Erythroblast (primary cell): ENCODE data around the gene APOO.

ENCODE experiments used
- DNase-seq, 2 experiments: peaks; one replicate each; lab custom pipeline; 2025; lab: John Stamatoyannopoulos, UW
- GATA1 ChIP-seq: IDR thresholded peaks from 2 replicates; pipeline ENCODE4 v1.6.1; 2011; ENCODE audit warnings: low read depth, mild to moderate bottlenecking, control low read depth, low read length, moderate library complexity
- POLR2A ChIP-seq: IDR thresholded peaks from 2 replicates; pipeline ENCODE4 v1.6.1; 2011; ENCODE audit warnings: mild to moderate bottlenecking, low read length

The APOO gene

DNA sequence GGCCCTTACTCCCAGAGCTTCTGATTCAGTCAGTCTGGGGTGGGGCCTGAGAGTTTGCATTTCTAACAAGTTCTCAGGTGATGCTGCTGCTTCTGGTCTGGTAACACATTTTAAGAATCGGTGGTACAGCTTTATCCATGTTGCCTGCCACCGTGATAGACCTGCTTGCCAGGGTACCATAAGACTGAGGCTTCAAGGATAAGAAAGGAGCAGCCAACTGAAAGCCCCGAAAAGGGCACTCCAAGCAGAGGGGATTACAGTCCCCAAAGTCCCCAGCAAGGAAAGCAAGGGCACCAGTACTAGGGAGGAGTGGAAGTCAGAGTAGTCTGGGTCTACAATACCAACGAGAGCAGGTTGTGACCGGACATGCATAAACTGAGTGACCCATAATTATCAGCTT lies 49.8 kb downstream of the APOO start:
- no peak for TF ChIP-seq POLR2A
- no peak for TF ChIP-seq GATA1

DNA sequence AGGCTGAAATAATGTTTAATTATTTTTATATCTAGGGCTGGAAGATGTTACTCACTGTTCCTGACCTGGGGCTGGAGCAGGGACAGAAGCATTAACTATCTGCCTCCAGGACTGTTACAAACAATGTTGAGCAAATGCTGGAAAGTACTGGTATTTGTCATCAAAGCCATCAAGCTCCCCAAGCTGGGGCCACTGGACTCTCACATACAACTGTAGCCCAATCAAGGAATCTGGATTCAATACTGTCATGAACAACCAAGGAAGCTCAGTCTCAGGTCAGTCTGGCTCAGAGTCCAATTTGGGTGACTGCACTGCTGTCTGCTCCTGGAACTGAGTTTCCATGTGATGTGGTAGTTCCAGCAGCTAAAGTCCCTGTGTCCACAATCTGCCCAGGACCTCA lies 50.4 kb downstream of the APOO start:
- TF ChIP-seq POLR2A = no peak
- no peak for TF ChIP-seq GATA1
- no peak for DNase-seq

More for the DNA sequence above, 49.8 kb downstream of the APOO start:
- DNase-seq = no peak

DNA sequence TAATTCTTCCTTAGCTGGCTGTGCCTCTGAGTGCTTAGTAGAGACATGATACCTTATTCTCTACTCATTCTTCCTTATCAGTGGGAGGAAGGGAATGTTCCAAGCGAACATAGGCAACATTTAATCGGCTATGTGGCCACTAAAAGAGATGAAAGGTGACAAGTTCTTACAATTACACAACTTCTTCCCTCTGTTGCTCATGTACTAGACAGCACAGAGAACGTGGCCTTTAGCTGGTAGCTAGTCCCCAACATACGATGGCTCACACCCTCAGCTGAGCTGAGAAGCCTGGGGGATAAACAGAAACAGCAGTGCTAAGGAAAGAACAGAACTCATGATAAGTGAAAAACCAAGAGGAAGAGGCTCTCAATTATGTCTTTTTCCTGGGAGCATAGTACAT lies 52.2 kb downstream of the APOO start:
- DNase-seq = no peak
- no peak for TF ChIP-seq POLR2A
- TF ChIP-seq GATA1 = no peak

DNA sequence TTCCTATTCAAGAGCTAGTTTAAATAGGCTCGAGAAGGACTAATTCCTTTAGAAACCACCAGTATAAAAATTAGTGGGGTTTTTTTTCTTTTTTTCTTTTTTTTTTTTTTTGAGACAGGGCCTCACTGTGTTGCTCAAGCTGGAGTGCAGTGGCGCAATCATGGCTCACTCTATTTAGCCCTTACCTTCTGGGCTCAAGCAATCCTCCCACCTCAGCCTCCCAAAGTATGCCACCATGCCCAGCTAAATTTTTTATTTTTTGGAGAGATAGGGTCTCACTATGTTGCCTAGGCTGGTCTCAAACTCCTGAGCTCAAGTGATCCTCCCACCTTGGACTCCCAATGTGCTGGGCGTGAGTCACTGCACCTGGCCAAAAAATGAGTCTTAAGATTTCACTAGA lies 52.8 kb downstream of the APOO start:
- DNase-seq = no peak
- TF ChIP-seq GATA1 (no peak), POLR2A (no peak)

DNA sequence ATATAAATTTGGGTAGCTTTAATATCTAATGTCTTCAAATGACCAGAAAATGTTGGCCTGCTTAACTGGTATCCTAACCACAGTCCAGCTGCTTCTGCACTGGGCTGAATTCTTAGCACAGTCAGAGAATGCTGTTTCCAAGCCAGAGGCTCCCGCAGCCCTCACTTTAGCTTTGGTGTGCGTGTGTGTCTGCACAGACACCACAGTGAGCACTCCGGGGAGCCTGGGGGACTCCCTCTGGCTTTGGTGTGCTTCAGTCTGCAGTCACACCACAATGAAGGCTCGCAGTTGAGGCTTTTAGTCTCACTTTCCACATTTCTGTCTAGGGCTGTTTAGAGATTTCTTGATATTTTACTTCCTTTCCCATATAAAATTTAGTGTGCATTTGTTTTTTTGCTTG lies 53.6 kb downstream of the APOO start:
- no peak for DNase-seq
- TF ChIP-seq POLR2A = no peak
- no peak for TF ChIP-seq GATA1

GRCh38 chrX:23851544-23851943 lies 56.2 kb downstream of the APOO start:
- TF ChIP-seq GATA1 (no peak), POLR2A (no peak)
- DNase-seq = no peak

- TF ChIP-seq POLR2A (no peak), GATA1 (no peak)
- peak in 1 of 2 experiments; percentile 39 for DNase-seq
Measured at GRCh38 chrX:23849241-23849640, 58.5 kb downstream of the APOO start.

DNA sequence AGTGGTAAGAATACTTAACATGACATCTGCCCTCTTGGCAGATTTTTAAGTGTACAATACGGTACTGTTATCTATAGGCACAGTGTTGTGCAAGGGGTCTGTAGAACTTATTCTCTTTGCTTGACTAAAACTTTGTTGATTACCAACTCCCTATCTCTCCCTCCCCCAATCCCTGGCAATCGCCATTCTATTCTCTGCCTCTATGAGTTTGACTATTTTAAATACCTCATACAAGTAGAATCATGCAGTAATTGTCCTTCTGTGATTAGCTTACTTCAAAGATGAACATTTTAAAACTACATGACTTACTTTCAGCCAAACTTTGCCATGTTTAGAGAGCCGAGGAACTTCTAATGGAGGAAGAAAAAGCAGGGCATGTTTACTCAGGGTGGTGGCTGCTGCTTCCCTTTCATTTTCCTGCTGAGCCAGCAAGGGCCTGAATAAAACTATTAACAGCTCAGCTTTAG lies 62.4 kb downstream of the APOO start:
- DNase-seq = peak; percentile 48 to 75

GRCh38 chrX:23844502-23845138 lies 63.1 kb downstream of the APOO start:
- no peak for TF ChIP-seq POLR2A
- no peak for TF ChIP-seq GATA1
- DNase-seq = peak; percentile 66 to 87

More for the DNA sequence above, 62.4 kb downstream of the APOO start:
- no peak for TF ChIP-seq GATA1
- no peak for TF ChIP-seq POLR2A

DNA sequence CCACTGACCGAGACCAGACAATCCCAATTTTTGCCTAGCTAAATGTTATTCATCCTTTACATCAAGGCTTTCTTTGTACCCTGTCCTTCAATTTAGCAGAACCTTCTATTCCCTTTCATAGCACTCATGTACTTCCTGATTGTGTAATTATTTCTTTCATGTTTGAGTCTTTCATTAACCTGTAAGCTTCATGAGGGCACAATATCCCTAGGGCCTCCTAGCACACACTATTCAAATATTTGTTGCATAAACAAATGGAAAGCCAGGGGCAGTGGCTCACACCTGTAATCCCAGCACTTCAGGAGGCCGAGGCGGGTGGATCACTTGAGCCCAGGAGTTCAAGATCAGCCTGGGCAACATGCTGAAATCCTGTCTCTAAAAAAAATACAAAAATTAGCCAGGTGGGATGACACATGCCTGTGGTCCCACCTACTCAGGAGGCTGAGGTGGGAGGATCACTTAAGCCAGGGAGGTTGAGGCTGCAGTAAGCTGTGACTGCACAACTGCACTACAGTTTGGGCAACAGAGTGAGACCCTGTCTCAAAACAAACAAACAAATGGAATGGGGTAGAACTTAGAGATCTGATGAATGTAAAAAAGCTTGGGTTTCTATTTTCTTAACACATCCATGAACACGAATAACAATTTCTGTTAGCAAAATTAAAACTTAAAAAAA lies 65.8 kb downstream of the APOO start:
- DNase-seq = no peak
- TF ChIP-seq POLR2A (no peak), GATA1 (no peak)

DNA sequence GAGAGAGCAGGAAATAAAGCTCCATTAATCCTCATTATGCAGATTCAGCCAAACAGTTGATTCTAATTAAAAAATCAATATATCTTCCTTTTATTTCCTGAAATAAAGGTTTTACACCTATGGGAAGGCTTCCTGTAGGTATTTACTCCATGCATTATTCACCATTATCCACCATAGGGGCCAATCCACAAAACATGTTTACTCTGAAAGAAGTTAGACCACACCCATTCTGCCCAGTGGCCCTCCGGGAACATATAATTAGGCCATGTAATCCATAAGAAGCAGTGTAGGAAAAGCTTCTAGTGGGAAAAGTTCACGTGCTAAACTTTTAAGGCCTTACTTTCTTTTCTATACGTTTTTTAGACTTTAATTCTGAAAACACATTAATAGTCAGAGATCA lies 67.1 kb downstream of the APOO start:
- no peak for TF ChIP-seq GATA1
- TF ChIP-seq POLR2A = no peak
- DNase-seq = no peak

DNA sequence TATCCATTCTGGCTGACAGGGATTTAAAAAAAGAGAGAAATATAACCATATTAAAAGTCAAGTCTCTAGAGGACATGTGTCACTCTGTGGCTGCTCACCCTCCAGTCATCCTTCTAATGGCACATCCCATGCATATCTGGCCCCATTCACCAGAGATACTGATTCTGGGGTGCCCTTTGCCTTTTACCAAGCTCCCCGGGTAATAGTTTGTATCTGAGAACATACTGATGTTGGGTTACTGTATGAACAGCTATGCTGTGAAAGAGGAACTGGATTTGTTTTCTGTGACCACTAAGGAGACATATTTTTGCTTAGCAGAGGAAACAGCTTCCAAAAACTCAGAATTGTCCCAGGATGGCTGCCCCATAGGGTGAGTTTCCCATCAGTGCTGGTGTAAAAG lies 68.8 kb downstream of the APOO start:
- DNase-seq = no peak
- TF ChIP-seq POLR2A = no peak
- no peak for TF ChIP-seq GATA1

- DNase-seq = no peak
- TF ChIP-seq POLR2A = no peak
- no peak for TF ChIP-seq GATA1
Measured at GRCh38 chrX:23832721-23833120, 75.0 kb downstream of the APOO start.

DNA sequence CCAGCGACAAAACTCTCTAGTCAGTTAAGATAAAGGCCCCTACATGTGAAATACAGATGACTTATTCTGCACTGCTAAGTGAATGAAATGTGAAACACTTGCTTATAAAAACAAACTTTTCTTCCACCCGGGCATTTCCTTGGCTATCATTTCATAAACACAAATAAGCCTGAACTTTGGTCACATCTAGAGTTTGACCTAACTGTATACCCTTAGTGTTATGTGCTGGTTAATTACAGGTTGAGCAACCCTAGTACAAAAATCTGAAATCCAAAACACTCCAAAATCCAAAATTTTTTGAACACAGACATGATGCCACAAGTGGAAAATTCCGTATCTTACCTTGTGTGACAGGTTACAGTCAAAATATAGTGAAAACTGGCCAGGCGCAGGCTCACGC lies 78.9 kb downstream of the APOO start:
- no peak for TF ChIP-seq GATA1
- DNase-seq = no peak

DNA sequence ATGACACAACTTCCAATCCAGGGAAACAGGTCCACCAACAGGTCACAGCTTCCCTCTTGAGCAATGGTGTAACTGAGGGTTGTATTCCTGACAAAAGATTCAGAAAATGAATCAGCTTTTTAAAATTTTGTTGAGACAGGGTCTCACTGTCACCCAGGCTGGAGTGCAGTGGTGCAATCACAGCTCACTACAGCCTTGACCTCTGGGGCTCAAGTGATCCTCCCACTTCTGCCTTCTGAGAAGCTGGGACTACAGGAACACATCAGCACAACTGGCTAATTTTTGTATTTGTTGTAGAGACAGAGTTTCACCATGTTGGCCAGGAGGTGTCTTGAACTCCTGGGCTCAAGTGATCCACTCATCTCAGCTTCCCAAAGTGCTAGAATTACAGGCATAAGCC lies 81.1 kb downstream of the APOO start:
- no peak for TF ChIP-seq POLR2A
- no peak for TF ChIP-seq GATA1
- DNase-seq = no peak
